C4-2B (cell line): ENCODE results near the gene ATP6V0A4.
A peak's percentile ranks its signal among the peaks of the same experiment; 100 is the strongest.

ENCODE experiments used
- CTCF ChIP-seq: fragments of 450-650 bp; conservative IDR thresholded peaks from 2 replicates; pipeline ENCODE4 v1.5.1; 2017; ENCODE audit warnings: mild to moderate bottlenecking
- ZFX ChIP-seq: fragments of 450-650 bp; IDR thresholded peaks from 2 replicates; pipeline ENCODE4 v1.6.1; 2017

- TF ChIP-seq CTCF, result peak; percentile 99
- TF ChIP-seq ZFX, result no peak
Measured at GRCh38 chr7:138738551-138739335, 59.3 kb downstream of the ATP6V0A4 start.
